Activated CD8-positive, alpha-beta memory T cell treated with anti-CD3 and anti-CD28 coated beads for 48 hours (primary cell): ENCODE data around the gene OR4C15.

Experiments used
- DNase-seq, 3 experiments: peaks; one replicate each; pipeline ENCODE4 v3.0.0-alpha.2; 2020; ENCODE audit warnings: low read depth in 2 of 3, low spot score in 2 of 3

The OR4C15 gene

DNA sequence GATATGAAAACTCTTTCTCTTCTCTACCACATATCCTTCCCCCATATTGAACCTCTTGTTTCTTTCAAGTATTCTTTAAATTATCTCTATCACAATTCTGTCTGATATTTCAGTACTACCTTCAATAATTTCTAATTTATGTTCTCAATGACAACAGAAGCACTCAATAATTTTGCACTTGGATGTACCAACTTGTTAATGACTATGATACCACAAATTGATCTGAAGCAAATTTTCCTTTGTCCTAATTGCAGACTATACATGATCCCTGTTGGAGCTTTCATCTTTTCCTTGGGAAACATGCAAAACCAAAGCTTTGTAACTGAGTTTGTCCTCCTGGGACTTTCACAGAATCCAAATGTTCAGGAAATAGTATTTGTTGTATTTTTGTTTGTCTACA, at the start of gene OR4C15:
Gene OR4C15, plus strand, starts transcription at position 301 of the 400 bp plus-strand sequence. Its CDS starts 0 bp downstream, at position 301.
- no peak for DNase-seq

DNA sequence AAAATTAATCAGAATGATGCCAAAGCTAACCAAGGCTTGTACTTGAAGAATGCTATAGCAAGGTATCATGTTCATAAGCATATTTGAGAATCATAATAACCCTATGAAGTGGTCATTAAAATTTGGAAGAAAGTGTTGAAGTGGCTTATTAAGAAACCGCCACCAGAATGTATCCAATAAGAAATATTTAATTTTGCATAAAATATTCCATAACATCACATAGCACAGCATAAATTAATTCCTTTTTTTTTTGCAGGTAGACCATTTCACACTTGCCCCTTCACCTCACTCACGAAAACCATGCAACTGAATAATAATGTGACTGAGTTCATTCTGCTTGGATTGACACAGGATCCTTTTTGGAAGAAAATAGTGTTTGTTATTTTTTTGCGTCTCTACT, 17.6 kb downstream of the OR4C15 start, which contains the start of gene OR4C16:
Gene OR4C16, plus strand, starts transcription at position 301 of the 400 bp plus-strand sequence. Its CDS starts 0 bp downstream, at position 301.
- no peak for DNase-seq

DNA sequence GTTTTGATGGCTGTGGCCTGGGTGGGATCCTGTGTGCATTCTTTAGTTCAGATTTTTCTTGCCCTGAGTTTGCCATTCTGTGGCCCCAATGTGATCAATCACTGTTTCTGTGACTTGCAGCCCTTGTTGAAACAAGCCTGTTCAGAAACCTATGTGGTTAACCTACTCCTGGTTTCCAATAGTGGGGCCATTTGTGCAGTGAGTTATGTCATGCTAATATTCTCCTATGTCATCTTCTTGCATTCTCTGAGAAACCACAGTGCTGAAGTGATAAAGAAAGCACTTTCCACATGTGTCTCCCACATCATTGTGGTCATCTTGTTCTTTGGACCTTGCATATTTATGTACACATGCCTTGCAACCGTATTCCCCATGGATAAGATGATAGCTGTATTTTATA, 18.3 kb downstream of the OR4C15 start:
- DNase-seq, result no peak
